Hepatocyte (in vitro differentiated cells): ENCODE results near the gene UPK1B. TPM values are rescaled to one million over a fixed set of nuclear protein-coding genes. Genes with fewer than 3 reads are reported as not detected.

ENCODE experiments used
- DNase-seq: peaks from one replicate; pipeline ENCODE4 v3.0.0-alpha.2; 2016; ENCODE audit warnings: low spot score
- H2AFZ ChIP-seq: fragments of 200-600 bp; sonication (generic); 2 replicates; pipeline ENCODE4 v1.6.0; 2016; ENCODE audit warnings: antibody characterized with exemption, mild to moderate bottlenecking
- H3K27ac ChIP-seq: fragments of 200-600 bp; sonication (generic); 2 replicates; pipeline ENCODE4 v1.5.1; 2016; ENCODE audit warnings: mild to moderate bottlenecking
- H3K27me3 ChIP-seq: fragments of 200-600 bp; sonication (generic); 2 replicates; pipeline ENCODE4 v1.6.1; 2016
- H3K36me3 ChIP-seq: fragments of 200-600 bp; sonication (generic); replicated peaks from 2 replicates; pipeline ENCODE4 v1.5.1; 2016; ENCODE audit warnings: low read depth; ENCODE audit not compliant: insufficient read depth
- H3K4me1 ChIP-seq: fragments of 200-600 bp; sonication (generic); 2 replicates; pipeline ENCODE4 v1.5.1; 2016; ENCODE audit warnings: mild to moderate bottlenecking, moderate library complexity; ENCODE audit not compliant: insufficient read depth
- H3K4me2 ChIP-seq: fragments of 200-600 bp; sonication (generic); 2 replicates; pipeline ENCODE4 v1.6.0; 2016
- H3K4me3 ChIP-seq: fragments of 200-600 bp; sonication (generic); 2 replicates; pipeline ENCODE4 v1.5.1; 2016; ENCODE audit warnings: mild to moderate bottlenecking
- H3K79me2 ChIP-seq: fragments of 200-600 bp; sonication (generic); 2 replicates; pipeline ENCODE4 v1.6.0; 2017; ENCODE audit warnings: mild to moderate bottlenecking
- H3K9me2 ChIP-seq: fragments of 200-600 bp; sonication (generic); replicated peaks from 2 replicates; pipeline ENCODE4 v1.6.0; 2017; ENCODE audit warnings: mild to moderate bottlenecking; ENCODE audit not compliant: insufficient read depth
- H3K9me3 ChIP-seq: fragments of 200-600 bp; sonication (generic); 2 replicates; pipeline ENCODE4 v1.5.1; 2016; ENCODE audit warnings: low read depth, mild to moderate bottlenecking
- H4K20me1 ChIP-seq: fragments of 200-600 bp; sonication (generic); 2 replicates; pipeline ENCODE4 v1.6.0; 2016; ENCODE audit warnings: mild to moderate bottlenecking; ENCODE audit not compliant: insufficient read depth, poor library complexity, severe bottlenecking
- EZH2 ChIP-seq: fragments of 200-600 bp; sonication (generic); IDR thresholded peaks from 2 replicates; pipeline ENCODE4 v1.6.1; 2016; ENCODE audit warnings: antibody characterized with exemption, mild to moderate bottlenecking, borderline replicate concordance
- EZH2phosphoT487 ChIP-seq: fragments of 200-600 bp; sonication (generic); IDR thresholded peaks from one replicate; pipeline ENCODE4 v1.6.1; 2018; ENCODE audit warnings: antibody characterized with exemption, mild to moderate bottlenecking, low read depth, moderate library complexity; ENCODE audit not compliant: unreplicated experiment, severe bottlenecking
- WGBS: methylation state at CpG from one replicate; pipeline ENCODE4 v1.1.6; 2016; ENCODE audit warnings: low lambda C conversion rate; ENCODE audit errors: missing lambda C conversion rate; 5-methylcytosine and 5-hydroxymethylcytosine counted together
- polyA plus RNA-seq: library from polyadenylated mRNA; unstranded; fragments of >200 nt; fragmentation: Nextera tagmentation; extraction: Ambion mirVana; gene quantifications from 2 replicates; pipeline ENCODE4 v1.2.1, GENCODE V29; 2016
- total RNA-seq: library from RNA; depleted of rRNA; stranded (reverse); fragments of >200 nt; gene quantifications from 2 replicates; pipeline ENCODE4 v1.2.3, GENCODE V29; 2014
- TF ChIP-seq, protein P1 (sequence below): fragments of 200-600 bp; sonication (generic); IDR thresholded peaks from 2 replicates; pipeline ENCODE4 v1.5.1; 2016; ENCODE audit warnings: antibody characterized with exemption, mild to moderate bottlenecking; ENCODE audit not compliant: poor library complexity

The UPK1B gene
- total and polyA plus RNA-seq, 2 experiments from 2014 or later, result 9.0 to 17.3 TPM

DNA sequence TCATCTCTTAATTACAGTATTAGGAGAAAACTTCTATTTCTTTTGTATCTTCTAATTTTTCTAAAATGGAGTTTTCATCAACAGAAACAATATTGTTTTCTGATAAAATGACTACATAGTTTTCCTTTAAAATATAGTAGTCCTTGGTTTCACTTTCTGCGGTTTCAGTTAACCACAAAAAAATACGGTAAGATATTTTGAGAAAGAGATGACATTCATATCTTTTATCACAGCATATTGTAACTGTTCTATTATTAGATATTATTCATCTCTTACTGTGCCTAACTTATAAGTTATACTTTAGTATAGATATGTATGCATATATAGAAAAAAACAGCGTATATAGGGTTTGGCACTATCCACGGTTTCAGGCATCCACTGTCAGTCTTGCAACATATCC is 65.0 kb downstream of the UPK1B start:
- Histone ChIP-seq H3K27ac (peak overlapping the region; percentile 98), H3K27me3 (no peaks in the 10 kb centered on the region), H3K36me3 (peaks cover 5% of the 10 kb centered on the region), H4K20me1 (peaks cover 17% of the 10 kb centered on the region), H3K79me2 (peaks cover 67% of the 10 kb centered on the region), H3K9me2 (no peaks in the 10 kb centered on the region), H3K4me3 (peak overlapping the region; percentile 84), H3K4me1 (peaks cover 8% of the 10 kb centered on the region), H3K9me3 (no peaks in the 10 kb centered on the region), H2AFZ (no peak overlapping the region), H3K4me2 (peak overlapping the region; percentile 79)
- 87% methylated on average over 4 of the region's 4 CpGs for WGBS
- no peak for DNase-seq
- no peak for TF ChIP-seq EZH2phosphoT487
- TF ChIP-seq EZH2, result no peak
- TF ChIP-seq, protein P1, sequence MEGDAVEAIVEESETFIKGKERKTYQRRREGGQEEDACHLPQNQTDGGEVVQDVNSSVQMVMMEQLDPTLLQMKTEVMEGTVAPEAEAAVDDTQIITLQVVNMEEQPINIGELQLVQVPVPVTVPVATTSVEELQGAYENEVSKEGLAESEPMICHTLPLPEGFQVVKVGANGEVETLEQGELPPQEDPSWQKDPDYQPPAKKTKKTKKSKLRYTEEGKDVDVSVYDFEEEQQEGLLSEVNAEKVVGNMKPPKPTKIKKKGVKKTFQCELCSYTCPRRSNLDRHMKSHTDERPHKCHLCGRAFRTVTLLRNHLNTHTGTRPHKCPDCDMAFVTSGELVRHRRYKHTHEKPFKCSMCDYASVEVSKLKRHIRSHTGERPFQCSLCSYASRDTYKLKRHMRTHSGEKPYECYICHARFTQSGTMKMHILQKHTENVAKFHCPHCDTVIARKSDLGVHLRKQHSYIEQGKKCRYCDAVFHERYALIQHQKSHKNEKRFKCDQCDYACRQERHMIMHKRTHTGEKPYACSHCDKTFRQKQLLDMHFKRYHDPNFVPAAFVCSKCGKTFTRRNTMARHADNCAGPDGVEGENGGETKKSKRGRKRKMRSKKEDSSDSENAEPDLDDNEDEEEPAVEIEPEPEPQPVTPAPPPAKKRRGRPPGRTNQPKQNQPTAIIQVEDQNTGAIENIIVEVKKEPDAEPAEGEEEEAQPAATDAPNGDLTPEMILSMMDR, result no peak

DNA sequence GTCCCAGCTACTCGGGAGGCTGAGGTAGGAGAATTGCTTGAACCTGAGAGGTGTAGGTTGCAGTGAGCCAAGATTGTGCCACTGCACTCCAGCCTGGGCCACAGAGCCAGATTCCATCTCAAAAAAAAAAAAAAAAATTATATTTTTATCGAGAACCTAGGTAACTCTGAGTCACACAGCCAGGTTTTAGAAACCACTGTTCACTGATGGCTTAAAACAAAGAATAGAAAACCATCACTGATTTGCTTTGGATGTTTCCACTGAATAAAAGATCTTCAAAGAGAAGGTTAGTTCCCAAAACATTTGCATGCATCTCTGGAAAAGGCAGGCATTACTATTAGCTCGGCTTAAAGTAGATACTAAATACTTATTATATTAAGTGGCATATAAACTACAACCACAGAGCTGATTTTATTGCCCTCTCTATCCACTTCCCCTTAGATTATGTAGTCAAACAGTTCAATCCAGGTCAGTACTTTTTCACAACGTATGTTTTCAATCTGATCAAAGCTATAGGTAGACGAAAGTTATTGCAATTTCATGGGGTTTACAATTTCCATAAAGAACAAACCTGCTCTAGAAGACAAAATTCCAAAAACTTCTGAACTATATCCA is 65.9 kb downstream of the UPK1B start:
- peak overlapping the region; percentile 84 for H3K4me3 ChIP-seq
- no peak overlapping the region for H2AFZ ChIP-seq
- peak overlapping the region; percentile 98 for H3K27ac ChIP-seq
- H3K27me3 ChIP-seq, result no peaks in the 10 kb centered on the region
- H3K4me2 ChIP-seq, result peak overlapping the region; percentile 79
- 29% methylated on average over 5 of the region's 5 CpGs for WGBS
- H3K9me2 ChIP-seq, result no peaks in the 10 kb centered on the region
- TF ChIP-seq EZH2 (no peak), EZH2phosphoT487 (no peak)
- TF ChIP-seq, protein P1, result no peak
- H4K20me1 ChIP-seq, result peaks cover 17% of the 10 kb centered on the region
- H3K79me2 ChIP-seq, result peaks cover 59% of the 10 kb centered on the region
- H3K36me3 ChIP-seq, result peaks cover 5% of the 10 kb centered on the region
- peaks cover 8% of the 10 kb centered on the region for H3K4me1 ChIP-seq
- no peaks in the 10 kb centered on the region for H3K9me3 ChIP-seq
- no peak for DNase-seq

DNA sequence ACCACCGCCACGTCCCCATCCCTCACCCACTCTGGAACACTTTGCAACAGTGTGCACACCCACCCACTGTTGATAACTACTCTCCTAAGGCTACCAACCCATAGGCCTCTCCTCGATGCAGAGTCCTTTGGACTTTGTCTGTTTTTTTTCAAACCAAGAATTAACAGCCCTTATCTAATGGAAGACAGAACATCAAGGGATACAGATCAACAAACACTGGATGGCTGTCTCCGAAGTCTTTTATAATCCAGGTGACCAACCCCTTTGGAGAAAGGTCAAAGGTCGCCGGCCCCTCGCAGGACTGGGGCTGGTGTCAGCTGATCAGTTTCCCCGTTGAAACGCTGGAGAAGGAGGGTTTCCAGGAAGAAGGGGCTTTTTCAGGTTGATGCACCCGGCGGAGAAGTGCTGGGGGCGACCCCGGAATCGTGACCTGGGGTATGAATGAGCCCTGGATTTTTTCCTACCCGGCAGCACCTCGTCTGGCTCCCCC is 66.7 kb downstream of the UPK1B start:
- no peaks in the 10 kb centered on the region for H3K9me3 ChIP-seq
- peak overlapping the region; percentile 98 for H3K27ac ChIP-seq
- H4K20me1 ChIP-seq, result peaks cover 17% of the 10 kb centered on the region
- no peaks in the 10 kb centered on the region for H3K27me3 ChIP-seq
- H3K79me2 ChIP-seq, result peaks cover 51% of the 10 kb centered on the region
- peak overlapping the region; percentile 84 for H3K4me3 ChIP-seq
- H3K9me2 ChIP-seq, result no peaks in the 10 kb centered on the region
- H3K4me1 ChIP-seq, result peaks cover 8% of the 10 kb centered on the region
- WGBS, result 0% methylated on average over 16 of the region's 16 CpGs
- peak overlapping the region; percentile 79 for H3K4me2 ChIP-seq
- TF ChIP-seq, protein P1, result no peak
- H3K36me3 ChIP-seq, result no peaks in the 10 kb centered on the region
- DNase-seq, result peak; percentile 74
- peak overlapping the region; percentile 46 for H2AFZ ChIP-seq
